Measurements from ENCODE around the gene CNKSR3.

DNA sequence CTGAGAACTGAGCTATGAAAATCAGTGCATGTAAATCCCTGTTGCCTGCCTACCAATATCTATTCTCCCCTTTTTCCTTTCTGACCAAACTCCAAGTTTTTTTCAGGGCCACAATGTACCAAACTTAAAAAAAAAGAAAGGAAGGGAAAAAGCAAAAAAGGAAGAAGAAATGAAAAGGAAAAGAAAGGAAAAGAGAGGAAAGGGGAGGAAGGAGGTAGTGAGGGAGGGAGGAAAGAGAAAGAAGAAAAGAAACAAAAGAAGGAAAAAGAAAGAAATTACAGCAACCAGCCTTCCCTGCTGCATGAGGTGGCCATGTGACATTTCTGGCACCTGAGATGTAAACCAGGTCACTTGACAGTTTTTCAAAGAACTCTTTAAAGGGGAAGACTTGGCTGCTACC lies 4.4 kb downstream of the CNKSR3 start:
- TF ChIP-seq TAF1 (IDR thresholded peaks at IDR 0.05; ENCODE audit: borderline replicate concordance, low read depth, low read length) = no peak
- TF ChIP-seq POLR2A (IDR thresholded peaks at IDR 0.05; ENCODE audit: low read depth, low read length) = no peak
